PFSK-1 (cell line): Measurements from ENCODE around the gene MVK.

Experiments used
- POLR2AphosphoS5 ChIP-seq: IDR thresholded peaks from 2 replicates; pipeline ENCODE4 v1.6.1; 2012; ENCODE audit warnings: low read depth, mild to moderate bottlenecking, control low read depth, low read length, moderate library complexity
- REST ChIP-seq, 2 experiments: IDR thresholded peaks; 2 replicates each; pipeline versions ENCODE4 v1.6.1 to v1.8.0; 2011 to 2012; ENCODE audit warnings: low read depth in 2 of 2, low read length in 2 of 2, control low read depth in 1 of 2, inconsistent platforms in 1 of 2, mild to moderate bottlenecking in 1 of 2, moderate library complexity in 1 of 2; ENCODE audit not compliant: insufficient read depth in 1 of 2
- SIN3A ChIP-seq: IDR thresholded peaks from 2 replicates; pipeline ENCODE4 v1.6.1; 2012; ENCODE audit warnings: mild to moderate bottlenecking, low read length, moderate library complexity, borderline replicate concordance; ENCODE audit not compliant: insufficient read depth
- TAF1 ChIP-seq: IDR thresholded peaks from 2 replicates; pipeline ENCODE4 v1.6.1; 2012; ENCODE audit warnings: low read length, control low read depth, borderline replicate concordance; ENCODE audit not compliant: insufficient read depth

DNA sequence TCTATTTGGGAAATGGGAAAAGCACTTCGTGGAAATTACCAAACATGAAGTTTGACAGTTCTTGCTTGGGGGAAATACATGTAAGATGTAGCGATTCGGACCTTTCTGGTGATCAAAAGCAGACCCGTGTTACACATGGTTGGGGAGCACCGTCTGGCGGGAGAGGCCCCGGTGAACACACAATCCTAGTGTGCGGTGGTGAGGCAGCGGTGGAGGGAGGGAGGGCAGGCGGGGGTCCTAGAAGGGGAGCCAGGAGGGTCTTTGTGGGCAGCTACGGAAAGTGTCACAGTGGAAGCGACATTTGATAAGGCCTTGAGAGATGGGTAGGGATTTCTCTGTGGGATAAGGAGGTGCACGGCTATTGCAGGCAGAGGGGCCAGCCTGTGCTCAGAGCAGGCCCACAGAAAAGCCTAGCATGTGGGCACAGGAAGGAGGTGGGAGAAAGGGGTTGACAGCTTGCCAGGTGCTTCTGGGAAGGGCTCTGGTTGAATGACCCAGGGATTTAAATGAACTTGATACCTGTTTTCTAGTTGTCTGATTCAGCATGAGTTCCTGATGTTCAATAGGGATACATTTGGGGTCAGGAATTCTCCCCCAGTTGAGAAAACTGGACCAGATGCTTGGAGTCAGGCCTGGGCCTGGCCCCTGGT lies 7.2 kb downstream of the MVK start:
- TF ChIP-seq SIN3A (no peak), POLR2AphosphoS5 (no peak), REST (IDR thresholded peaks at IDR 0.05; ENCODE audit: insufficient read depth in 1 of 2, low read depth in 2 of 2, low read length in 2 of 2) (no peak), TAF1 (no peak)
